Bronchial smooth muscle cell (primary cell): ENCODE measurements around the gene RPP25. TPM values are rescaled to one million over a fixed set of nuclear protein-coding genes. Genes with fewer than 3 reads are reported as not detected.

Source experiments
- total RNA-seq: library from RNA; depleted of rRNA; stranded (reverse); fragments of >200 nt; gene quantifications from 2 replicates; pipeline ENCODE4 v1.2.1, GENCODE V29; 2014

The RPP25 gene, protein sequence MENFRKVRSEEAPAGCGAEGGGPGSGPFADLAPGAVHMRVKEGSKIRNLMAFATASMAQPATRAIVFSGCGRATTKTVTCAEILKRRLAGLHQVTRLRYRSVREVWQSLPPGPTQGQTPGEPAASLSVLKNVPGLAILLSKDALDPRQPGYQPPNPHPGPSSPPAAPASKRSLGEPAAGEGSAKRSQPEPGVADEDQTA
- total RNA-seq, result 0.34 and 1.4 TPM in 2 replicates

GRCh38 chr15:74956648-74957475 is at the start of gene RPP25:
Gene RPP25, minus strand, starts transcription at chr15:74956772. Its CDS starts 189 bp downstream, at chr15:74956583.

GRCh38 chr15:74995182-74995778 is 38.7 kb upstream of the RPP25 start, which contains the start of gene SCAMP5:
Gene SCAMP5, plus strand, starts transcription at chr15:74995563. Its CDS starts 16,277 bp downstream, at chr15:75011840.

DNA sequence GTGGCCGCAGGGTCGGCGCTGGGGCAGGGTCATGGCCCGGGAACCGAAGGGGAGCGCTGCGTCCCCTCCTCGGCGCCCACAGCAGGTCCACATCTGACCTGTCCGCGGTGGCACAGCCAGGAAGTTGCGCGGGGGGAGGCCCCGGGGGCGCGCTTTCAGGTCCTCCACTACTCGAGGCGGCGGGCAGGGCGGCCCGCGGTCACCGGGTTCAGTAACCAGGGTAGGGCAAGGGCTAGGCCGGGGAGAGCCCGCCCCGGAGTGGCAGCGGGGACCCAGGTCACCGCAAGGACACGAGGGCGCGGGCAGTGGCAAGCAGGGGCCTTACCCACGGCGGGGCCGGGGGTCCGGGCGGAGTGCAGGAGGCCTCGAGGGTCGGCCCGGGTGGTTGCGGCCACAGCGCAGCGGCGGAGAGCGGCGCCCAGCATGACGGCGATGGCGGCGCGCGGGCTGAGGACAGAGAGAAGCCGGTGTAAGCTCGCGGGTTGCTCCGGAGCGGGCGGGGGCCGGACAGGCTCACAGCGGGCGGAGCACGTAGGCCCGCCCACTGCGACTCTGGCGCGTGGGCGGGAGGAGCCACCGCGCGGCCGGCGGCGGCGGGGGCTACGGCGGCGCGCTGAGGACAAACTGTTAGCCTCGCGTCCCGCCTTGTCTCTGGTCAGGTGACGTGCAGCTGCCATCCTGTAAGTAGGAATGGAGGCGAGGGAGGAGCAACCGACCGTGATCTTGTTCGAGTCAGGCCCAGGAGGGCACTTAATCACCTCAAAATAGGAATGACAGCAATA is 18.8 kb downstream of the RPP25 start, which contains the start of gene COX5A:
TSS of gene COX5A (minus strand) at position 484 of the 782 bp plus-strand sequence. CDS start at position 425, 59 bp downstream.

GRCh38 chr15:74906450-74907162 is 50.0 kb downstream of the RPP25 start, which contains the start of gene FAM219B:
Gene FAM219B, minus strand, starts transcription at chr15:74906851. Its CDS starts 51 bp downstream, at chr15:74906800.

Other genes with a start within 250 kb of the RPP25 start
- gene CYP1A1, start 231.2 kb downstream of the RPP25 start, total RNA-seq, result 0.09 and 0.32 TPM in 2 replicates
- not detected in 2 replicates for gene CYP1A2, start 207.9 kb downstream of the RPP25 start, total RNA-seq
- gene CSK, start 174.7 kb downstream of the RPP25 start, total RNA-seq, result 20.3 and 25.5 TPM in 2 replicates
- gene LMAN1L, start 143.9 kb downstream of the RPP25 start, total RNA-seq, result not detected in 2 replicates
- under 0.01 TPM in 1 of 2 replicates, not detected in the other for gene CPLX3, start 130.1 kb downstream of the RPP25 start, total RNA-seq
- 7.4 and 8.2 TPM in 2 replicates for gene ULK3, start 113.6 kb downstream of the RPP25 start, total RNA-seq
- gene SCAMP2, start 83.4 kb downstream of the RPP25 start, total RNA-seq, result 8.8 and 9.1 TPM in 2 replicates
- 39.7 and 54.4 TPM in 2 replicates for gene MPI, start 66.7 kb downstream of the RPP25 start, total RNA-seq
- gene FAM219B, start 49.9 kb downstream of the RPP25 start, total RNA-seq, result 25.5 and 30.3 TPM in 2 replicates
- gene COX5A, start 18.7 kb downstream of the RPP25 start, total RNA-seq, result 28.9 and 30.6 TPM in 2 replicates
- gene SCAMP5, start 38.8 kb upstream of the RPP25 start, total RNA-seq, result 0.52 and 0.79 TPM in 2 replicates
- 3.1 and 5.0 TPM in 2 replicates for gene PPCDC, start 66.8 kb upstream of the RPP25 start, total RNA-seq
- gene C15orf39, start 245.1 kb upstream of the RPP25 start, total RNA-seq, result 0.95 and 1.6 TPM in 2 replicates